COLO668 (cell line): ENCODE measurements around the gene CROCC2.

Experiments
- DNase-seq: peaks from one replicate; lab custom pipeline; 2025; ENCODE audit not compliant: unreplicated experiment; lab: John Stamatoyannopoulos, UW

The CROCC2 gene

DNA sequence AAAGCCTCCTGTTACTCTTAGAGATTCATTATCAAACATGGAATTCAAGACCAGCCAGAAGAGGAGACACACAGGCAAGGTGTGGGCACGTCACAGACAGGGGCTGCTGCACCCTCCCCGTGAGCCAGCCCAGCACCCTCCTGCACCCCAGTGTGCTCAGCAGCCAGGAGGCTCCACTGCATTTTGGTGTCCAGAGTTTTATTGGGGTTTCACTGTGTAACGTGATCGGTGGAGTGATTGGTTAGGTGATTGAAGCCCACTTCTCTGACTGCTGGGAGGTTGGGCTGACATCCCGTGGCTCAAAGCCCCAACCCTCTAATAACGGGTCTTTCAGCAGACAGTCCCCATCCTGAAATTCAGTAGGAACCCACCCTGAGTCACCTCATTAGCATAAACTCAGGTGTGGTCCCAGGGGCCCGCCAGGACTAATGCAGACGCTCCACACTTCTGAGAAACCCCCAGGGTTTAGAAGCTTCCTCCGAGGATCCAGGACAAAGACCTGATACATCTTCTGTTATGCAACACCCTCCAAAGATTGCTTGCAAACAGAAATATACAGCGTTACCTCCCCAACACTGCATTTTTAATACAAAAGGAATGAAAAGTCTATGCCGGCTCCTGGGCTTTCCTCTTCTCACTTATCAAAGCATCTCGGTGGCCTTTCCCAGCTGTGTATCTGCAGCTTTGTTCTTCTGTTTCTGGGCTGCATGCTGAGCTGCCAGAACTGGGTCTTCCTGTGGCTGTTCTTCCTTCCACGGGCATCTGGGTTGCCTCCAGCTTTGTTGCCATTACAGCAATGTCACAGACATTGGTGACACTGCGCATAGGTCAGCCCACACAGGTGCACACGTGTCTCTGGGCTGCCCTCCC, 48.5 kb downstream of the CROCC2 start:
- no peak for DNase-seq

DNA sequence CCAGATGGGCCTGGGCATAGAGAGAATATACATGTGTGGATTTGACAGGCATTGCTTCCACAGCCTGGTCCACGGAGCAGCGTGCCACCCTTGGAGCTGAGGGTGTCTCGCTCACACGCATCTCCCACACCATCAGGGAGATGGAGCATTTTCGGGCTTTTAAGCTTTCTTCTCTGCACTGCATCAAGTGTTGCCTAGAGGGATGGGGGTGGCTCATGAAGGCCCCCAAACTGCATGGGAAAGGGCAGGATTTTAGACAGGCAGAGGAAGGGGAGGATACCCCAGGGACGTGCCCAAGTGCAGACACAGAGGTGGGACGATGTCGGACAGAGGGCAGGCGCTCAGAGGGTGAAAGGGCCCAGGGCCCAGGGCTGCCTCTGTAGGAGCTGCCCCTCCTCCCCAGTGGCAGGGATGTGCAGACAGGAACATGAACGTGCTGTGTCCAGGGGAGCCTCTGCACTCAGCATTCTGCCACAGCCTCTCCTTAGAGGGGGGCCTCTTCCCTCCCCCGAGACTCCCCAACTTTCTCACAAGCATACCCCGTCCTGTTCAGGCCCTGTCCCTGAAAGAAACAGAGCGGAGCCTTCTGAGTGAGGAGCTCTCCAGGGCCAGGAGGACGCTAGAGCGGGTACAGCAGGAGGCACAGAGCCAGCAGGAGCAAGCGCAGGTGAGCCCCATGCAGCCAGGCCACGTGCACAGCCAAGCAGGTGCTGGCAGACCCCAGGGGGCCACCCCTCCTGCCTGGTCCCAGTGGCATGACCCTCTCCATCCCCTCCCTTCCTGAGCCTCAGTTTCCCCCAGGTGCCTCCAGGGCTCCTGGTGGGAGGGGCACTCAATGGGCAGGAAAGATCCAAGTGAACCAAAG, 49.4 kb downstream of the CROCC2 start:
- no peak for DNase-seq

- no peak for DNase-seq
These were observed 50.2 kb downstream of the CROCC2 start for GRCh38 chr2:240956171-240956934.

- no peak for DNase-seq
These were observed 51.0 kb downstream of the CROCC2 start for GRCh38 chr2:240956935-240957655.

DNA sequence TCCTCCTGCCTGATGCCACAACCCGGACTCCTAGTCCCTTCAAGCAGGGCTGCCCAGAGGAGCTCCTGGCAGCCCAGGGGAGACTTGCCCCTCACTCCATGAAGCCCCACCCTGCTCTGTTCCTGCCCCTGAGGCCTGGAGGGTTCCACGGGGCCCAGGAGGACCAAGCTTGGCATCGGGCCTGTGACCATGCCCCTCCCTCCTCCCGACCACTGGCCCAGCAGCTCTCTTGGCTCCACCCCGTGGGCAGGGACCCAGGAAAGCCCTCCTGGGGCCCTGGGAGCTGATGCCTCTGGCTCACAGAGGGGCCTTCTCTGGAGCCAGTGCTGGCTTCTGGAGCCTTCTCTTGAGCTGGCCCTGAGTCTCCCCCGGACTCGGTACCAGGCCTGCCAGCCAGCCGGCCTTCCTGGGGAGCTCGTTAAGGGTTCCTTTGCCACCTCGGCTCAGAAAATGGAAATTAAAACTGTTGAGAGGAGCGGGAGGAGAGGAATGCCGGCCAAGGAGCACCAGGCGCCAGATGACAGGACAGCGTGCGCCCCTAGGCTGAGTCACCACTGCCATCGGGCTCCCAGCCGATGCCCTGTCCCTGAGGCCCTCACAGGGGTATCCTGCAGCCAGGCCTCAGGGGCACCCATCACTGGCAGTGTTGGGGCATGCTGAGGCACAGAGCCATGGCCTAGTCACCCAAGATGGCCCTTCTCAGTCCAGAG, 51.7 kb downstream of the CROCC2 start:
- no peak for DNase-seq

DNA sequence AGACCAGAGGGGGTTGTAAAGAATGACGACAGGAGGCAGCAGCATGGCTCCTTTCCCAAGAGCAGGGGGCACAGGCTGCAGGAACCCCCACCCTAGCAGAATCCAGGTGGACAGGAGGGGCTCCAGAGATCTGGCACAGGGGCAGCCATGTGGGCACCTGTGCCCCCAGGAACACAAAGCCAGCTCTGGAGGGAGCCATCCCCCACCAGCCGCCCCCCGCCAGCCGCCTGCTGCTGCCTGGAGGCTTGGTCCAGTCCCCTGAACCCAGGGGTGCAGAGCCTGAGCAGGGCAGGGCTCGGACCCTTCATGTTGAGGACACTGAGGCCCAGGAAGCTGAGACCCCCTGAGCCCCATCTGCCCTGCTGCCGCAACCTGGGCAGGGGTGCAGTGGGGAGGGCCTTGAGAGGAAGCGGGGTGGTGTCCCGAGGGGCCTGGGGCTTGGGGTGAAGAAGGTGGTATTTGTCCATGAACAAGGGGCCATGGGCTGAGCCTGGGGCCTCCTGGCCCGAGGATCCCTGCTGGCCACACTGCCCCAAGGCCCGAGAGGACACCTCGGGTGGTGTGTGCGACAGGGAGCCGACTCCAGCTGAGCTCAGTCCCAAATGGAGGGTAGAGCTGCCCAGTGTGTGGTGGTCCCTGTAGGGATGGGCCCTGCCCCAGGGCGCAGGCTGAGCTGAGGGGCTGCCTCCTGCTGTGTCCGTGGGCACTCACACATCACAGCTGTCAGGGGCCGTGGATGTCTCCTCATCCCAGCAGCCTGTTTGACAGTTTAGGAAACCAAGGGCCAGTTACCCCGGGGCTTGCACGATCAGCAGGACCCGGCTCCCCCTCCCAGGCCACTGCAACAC, 52.5 kb downstream of the CROCC2 start:
- DNase-seq, result no peak

DNA sequence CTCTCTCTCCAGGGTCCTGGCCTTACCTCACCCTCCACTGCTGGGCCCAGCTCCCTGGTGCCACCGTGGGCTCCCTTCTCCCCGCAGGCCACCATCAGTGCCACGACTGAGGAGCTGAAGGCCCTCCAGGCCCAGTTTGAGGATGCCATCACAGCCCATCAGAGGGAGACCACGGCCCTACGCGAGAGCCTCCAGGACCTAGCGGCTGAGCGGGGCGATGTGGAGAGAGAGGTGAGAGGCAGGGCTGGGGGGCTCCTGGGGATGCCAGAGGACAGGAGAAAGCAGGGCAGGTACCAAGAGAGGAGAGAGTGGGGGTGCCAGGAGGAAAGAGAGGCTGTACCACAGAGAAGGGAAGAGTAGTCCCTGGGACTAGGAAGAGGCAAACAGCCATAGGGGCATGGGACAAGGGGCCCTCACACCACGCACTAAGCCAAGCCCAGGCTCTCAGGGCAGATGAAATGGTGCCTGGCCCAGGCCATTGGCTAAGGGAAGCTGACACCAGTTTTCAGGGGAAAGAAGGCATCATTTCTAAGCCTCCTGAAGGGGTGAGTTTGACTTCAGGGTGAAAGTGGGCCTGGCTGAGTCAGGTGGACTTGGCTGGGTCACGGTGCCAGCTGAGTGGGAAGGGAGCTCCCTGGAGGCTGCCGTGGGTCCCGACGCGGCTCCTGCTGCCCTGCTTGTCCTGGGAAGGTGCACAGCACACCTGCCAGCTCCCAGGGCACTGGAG, 53.2 kb downstream of the CROCC2 start:
- DNase-seq, result peak; percentile 16

DNA sequence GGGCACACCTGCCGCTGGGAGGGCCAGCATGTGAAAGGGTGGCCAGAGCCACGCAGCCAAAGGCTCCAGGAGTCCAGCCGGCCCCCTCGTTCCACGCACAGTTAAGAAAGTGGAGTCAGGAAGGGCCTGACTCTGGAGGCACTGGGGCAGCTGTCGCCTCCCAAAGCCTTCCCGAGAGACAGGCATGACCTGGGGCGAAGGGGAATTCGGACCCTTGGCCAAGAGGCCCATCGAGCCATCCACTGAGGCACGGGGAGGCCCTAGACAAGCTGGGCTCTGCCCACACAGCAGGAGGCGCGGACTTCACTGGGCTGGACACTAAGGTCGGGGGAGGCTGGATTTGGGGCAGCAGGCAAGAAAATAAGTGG, 53.8 kb downstream of the CROCC2 start:
- DNase-seq, result no peak

DNA sequence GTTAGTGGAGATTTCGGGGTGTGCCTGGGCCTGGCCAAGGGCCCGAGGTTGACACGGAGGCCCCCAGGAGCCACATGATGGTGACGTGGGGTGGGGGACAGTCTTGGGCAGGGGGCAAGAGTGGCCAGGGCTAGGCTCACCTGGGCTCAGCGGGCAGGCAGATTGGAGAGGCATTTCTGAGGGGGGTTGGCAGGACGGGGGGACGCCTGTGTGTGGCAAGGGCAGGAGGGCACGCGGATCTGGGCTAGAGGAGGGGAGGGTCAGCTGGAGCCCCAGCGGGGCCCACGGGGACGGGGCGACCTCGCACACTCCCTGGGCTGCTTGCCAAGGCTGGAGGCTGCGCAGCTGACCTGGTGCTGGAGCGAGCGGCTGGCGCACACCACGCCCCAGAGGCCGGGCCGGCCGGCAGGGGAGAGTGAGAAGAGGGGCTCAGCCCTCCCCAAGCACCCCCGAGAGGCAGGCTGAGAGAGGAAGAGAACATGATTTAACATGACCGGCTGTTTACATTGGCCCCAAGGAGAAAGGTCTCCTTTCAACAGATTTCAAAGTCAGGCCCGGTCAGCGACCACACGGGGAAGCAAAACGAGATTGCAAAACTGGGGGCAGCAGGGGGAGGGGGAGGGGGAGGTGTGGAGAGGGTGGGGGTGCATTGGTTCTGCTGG, 54.3 kb downstream of the CROCC2 start:
- peak; percentile 44 for DNase-seq

DNA sequence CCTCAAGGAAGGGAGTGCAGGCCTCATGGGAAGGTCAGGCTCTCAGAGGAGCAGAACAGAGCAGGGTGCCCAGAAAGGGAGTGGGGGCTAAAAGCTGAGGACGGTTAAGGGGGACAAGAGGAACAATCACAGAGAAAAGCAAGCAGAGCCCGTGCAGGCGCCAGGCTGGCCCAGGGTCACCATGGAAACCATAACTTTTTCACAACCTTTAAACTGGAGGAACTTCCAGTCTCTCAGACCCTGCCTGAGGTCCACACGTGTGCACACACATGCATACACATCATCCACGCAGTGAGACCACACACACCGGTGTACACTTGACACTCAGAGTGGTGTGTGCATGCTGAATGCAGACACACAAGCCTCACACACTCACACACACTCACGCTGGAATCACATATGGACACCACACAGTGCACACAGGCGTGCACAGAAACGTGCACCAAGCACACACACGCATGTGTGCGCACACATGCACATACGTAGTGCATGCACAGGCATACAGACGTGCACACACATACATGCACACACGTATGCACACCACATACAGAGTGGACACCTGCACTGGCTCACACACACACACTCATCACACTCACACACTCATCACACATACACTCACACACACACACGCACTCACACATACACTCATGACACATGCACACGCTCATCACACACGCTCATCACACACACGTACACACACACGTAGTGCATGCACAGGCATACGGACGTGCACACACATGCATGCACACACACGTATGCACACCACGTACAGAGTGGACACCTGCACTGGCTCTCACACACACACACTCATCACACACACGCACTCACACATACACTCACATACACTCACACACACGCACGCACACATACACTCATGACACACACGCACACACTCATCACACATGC, 55.1 kb downstream of the CROCC2 start:
- no peak for DNase-seq

DNA sequence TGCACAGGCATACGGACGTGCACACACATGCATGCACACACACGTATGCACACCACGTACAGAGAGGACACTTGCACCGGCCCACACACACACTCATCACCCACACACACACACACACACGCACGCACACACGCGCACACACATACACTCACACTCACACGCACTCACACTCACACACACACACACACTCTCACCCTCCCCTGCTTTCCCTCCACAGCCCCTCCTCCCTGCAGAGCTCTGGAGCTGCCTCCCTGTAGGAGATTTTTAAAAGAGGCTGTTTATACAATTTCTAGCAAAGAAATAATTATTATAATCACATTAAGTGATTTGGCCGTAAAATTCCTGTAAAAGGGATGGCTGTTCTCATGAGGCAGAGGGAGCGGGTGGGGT, 55.8 kb downstream of the CROCC2 start:
- DNase-seq, result no peak

- DNase-seq, result no peak
These were observed 56.3 kb downstream of the CROCC2 start for GRCh38 chr2:240962300-240963064.

DNA sequence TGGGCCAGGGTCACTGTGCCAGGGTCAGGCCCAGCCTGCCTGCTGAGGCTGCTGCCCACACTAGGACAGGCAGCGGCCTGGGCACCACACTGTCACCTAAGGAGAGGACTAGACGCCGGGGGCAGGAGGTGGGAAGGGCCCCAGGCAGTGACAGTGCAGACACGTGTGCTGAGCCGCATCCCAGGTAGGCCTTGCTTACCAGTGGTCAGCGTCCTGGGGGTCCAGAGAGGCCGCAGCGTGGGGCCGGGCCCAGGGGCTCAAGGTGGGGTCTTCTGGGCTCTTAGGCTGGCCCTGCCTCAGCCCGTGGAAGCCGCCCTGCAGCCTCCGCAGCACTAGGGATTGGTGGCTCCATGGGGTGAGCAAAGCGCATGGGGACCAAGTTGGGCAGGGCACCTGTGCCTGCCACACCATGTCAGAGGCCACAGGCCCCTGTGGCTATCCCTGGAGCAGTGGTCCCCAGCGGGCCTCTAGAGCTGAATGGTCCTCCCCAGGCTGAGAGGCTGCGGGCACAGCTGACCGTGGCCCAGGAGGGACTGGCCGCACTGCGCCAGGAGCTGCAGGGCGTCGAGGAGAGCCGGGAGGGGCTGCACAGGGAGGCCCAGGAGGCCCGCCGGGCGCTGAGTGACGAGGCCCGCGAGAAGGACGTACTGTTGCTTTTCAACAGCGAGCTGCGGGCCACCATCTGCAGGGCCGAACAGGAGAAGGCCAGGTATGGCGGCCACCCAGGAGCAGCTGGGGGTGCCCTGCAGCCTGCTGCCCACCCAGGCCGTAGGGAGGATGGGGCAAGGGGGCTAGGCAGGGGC, 57.1 kb downstream of the CROCC2 start:
- no peak for DNase-seq

- DNase-seq, result no peak
These were observed 58.0 kb downstream of the CROCC2 start for GRCh38 chr2:240963868-240964703.
